NT2/D1 (cell line): ENCODE results near the gene ARMCX4.

Experiments used
- SUZ12 ChIP-seq: IDR thresholded peaks from 2 replicates; pipeline ENCODE4 v1.6.1; 2011; ENCODE audit not compliant: insufficient read length, insufficient read depth; ENCODE audit errors: extremely low read depth
- YY1 ChIP-seq: IDR thresholded peaks from 2 replicates; pipeline ENCODE4 v1.6.1; 2011; ENCODE audit not compliant: insufficient read length, insufficient read depth
- ZNF274 ChIP-seq: IDR thresholded peaks from 2 replicates; pipeline ENCODE4 v1.6.1; 2011; ENCODE audit warnings: mild to moderate bottlenecking, low read depth, low read length

DNA sequence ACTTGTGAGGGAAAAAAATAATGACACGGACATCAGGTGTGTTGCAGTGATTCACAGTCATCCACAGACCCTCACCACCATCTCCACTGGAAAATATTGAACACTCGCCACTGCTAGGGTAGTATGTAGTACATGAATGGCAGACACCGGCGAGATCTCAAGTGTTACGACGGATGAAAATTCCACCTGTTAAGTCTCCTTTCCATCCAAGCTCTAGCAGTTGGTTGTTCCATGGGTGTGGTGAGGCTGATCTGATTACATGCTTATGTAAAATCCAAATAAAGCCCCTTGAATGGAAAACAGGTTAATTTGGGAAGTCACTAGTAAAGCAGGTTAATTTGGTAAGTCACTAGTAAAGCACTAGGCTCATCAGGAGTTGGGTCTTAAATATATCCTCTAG is 1.1 kb upstream of the ARMCX4 start:
- no peak for TF ChIP-seq YY1
- no peak for TF ChIP-seq SUZ12
- no peak for TF ChIP-seq ZNF274
